Thymus (tissue), 11 donors: Measurements from ENCODE around the gene MTHFD2L. TPM values are rescaled to one million over a fixed set of nuclear protein-coding genes. Genes with fewer than 3 reads are reported as not detected.
A peak's percentile ranks its signal among the peaks of the same experiment; 100 is the strongest.

Experiments used
- DNase-seq, 9 donors: peaks; one replicate each; pipeline ENCODE4 v3.0.0-alpha.2; 2013; ENCODE audit warnings: low spot score in 9 of 9, low read depth in 6 of 9, missing footprints in 1 of 9
- H3K27ac ChIP-seq, 2 donors: one replicate each; pipeline ENCODE4 v1.5.1; 2013; ENCODE audit warnings: control low read depth in 1 of 2, low read depth in 1 of 2, low read length in 1 of 2, mild to moderate bottlenecking in 1 of 2, moderate library complexity in 1 of 2
- H3K27me3 ChIP-seq, 2 donors: one replicate each; pipeline ENCODE4 v1.5.1; 2013; ENCODE audit warnings: low read length in 1 of 2; ENCODE audit not compliant: control insufficient read depth in 2 of 2, insufficient read depth in 1 of 2
- H3K36me3 ChIP-seq, 2 donors: one replicate each; pipeline ENCODE4 v1.5.1; 2013; ENCODE audit warnings: low read length in 1 of 2, mild to moderate bottlenecking in 1 of 2, moderate library complexity in 1 of 2; ENCODE audit not compliant: control insufficient read depth in 2 of 2, insufficient read depth in 2 of 2
- H3K4me1 ChIP-seq, 2 donors: one replicate each; pipeline ENCODE4 v1.5.1; 2013; ENCODE audit warnings: low read length in 2 of 2; ENCODE audit not compliant: control insufficient read depth in 2 of 2, insufficient read depth in 2 of 2
- H3K4me3 ChIP-seq, 2 donors: one replicate each; pipeline ENCODE4 v1.5.1; 2013; ENCODE audit warnings: low read length in 2 of 2, control low read depth in 1 of 2, mild to moderate bottlenecking in 1 of 2
- H3K9me3 ChIP-seq, 2 donors: one replicate each; pipeline ENCODE4 v1.5.1; 2013; ENCODE audit warnings: low read length in 1 of 2, mild to moderate bottlenecking in 1 of 2; ENCODE audit not compliant: control insufficient read depth in 2 of 2, insufficient read depth in 1 of 2
- WGBS: extraction: QIAGEN DNeasy Blood & Tissue Kit; methylation state at CpG from one replicate; pipeline ENCODE4 v1.1.7; 2013; 5-methylcytosine and 5-hydroxymethylcytosine counted together
- polyA plus RNA-seq: library from polyadenylated mRNA; stranded (reverse); fragments of 200-250 nt; gene quantifications from one replicate; pipeline ENCODE4 v1.2.3, GENCODE V29; 2013
- total RNA-seq: library from RNA; stranded (reverse); fragments of 120-200 nt; gene quantifications from one replicate; pipeline ENCODE4 v1.2.4, GENCODE V29; 2013
- donor health status: healthy.

MTHFD2L gene
- total and polyA plus RNA-seq, 2 donors, result 16.9 to 33.8 TPM

DNA sequence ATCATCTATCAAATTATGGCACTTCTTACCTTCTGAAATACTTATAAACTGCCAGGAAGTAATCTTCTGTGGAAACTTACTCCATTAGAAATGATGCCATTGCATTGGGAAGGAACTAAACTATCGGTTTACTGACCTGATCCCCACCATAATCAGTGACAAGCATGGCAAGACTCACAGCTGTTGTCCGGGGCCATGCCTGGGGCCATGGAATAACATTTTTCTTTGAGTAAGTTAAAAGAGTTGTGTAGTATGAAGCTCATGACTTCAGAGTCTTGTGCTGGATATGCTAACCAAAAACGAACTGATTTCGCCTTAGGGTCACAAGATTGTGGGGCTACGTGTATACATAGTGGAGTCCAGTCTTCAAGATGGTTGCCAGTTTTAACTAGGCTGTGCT, 15.4 kb downstream of the MTHFD2L start:
- no peak overlapping the region for H3K27ac ChIP-seq
- no peak for DNase-seq
- 98% methylated on average over 5 of the region's 5 CpGs for WGBS

DNA sequence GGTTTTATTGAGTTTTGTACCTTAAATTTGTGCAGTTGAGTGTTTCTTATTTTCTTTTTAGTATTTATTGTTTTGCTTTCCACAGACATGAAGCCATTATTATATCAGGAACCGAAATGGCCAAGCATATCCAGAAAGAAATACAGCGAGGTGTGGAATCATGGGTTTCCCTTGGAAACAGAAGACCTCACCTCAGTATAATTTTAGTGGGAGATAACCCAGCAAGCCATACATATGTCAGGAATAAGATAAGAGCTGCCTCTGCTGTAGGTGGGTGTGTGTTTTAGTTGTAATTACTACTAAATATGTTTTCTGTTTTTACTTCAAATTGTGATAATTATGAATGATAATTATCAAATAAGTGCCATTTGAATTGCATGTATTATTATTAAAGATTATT, 16.5 kb downstream of the MTHFD2L start:
- Histone ChIP-seq H3K36me3 (peaks cover 0 to 3% of the 10 kb centered on the region in 2 donors), H3K4me1 (no peaks in the 10 kb centered on the region), H3K4me3 (no peak overlapping the region), H3K27me3 (no peaks in the 10 kb centered on the region), H3K27ac (no peak overlapping the region), H3K9me3 (no peaks in the 10 kb centered on the region)
- no peak for DNase-seq
- 96% methylated on average over 2 of the region's 2 CpGs for WGBS

More for the DNA sequence above, 15.4 kb downstream of the MTHFD2L start:
- Histone ChIP-seq H3K36me3 (peaks cover 0 to 3% of the 10 kb centered on the region in 2 donors), H3K9me3 (no peaks in the 10 kb centered on the region), H3K4me3 (no peak overlapping the region), H3K4me1 (no peaks in the 10 kb centered on the region), H3K27me3 (no peaks in the 10 kb centered on the region)

DNA sequence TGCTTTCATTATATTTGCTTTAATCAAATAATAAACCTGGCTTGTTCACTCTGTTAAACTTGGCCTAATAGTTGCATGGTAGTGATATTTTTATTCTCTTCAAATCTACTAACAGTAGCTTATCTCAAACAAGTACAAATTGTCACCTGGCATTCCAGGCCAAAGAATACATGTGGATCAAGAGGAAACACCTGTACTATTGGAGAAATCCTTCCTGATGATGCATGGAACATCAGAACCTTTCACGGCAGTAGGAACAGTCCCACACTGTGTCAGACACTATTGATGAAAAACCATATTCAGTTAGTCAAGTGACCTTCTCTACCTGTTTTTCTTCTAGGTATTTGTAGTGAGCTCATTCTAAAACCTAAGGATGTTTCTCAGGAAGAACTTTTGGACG, 17.0 kb downstream of the MTHFD2L start:
- Histone ChIP-seq H3K4me1 (no peaks in the 10 kb centered on the region), H3K9me3 (no peaks in the 10 kb centered on the region), H3K27me3 (no peaks in the 10 kb centered on the region), H3K4me3 (no peak overlapping the region), H3K36me3 (peaks cover 0 to 3% of the 10 kb centered on the region in 2 donors), H3K27ac (no peak overlapping the region)
- no peak for DNase-seq
- WGBS, result 97% methylated on average over 2 of the region's 2 CpGs

DNA sequence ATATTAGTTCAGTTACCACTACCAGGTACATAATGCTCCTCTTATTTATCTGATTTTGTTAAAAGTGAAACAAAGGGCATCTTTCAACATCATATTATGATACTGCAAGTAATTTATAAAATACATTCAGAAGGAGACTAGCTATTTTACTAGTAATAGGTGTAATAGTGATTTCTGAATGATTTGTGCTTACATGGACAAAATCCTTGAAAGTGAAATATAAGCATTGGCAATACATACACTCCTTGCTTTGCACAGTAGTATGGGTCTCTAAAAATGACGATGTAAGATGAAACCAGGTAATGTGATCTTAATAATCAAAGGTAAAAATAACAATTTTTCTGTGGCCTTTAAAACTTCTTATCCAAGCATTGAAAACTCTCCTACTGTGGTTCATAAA, 17.5 kb downstream of the MTHFD2L start:
- WGBS, result 99% methylated on average over 1 of the region's 1 CpG
- H3K36me3 ChIP-seq, result peaks cover 0 to 3% of the 10 kb centered on the region in 2 donors
- H3K27me3 ChIP-seq, result no peaks in the 10 kb centered on the region
- H3K4me1 ChIP-seq, result no peaks in the 10 kb centered on the region
- no peaks in the 10 kb centered on the region for H3K9me3 ChIP-seq
- no peak overlapping the region for H3K4me3 ChIP-seq
- no peak overlapping the region for H3K27ac ChIP-seq
- DNase-seq, result no peak

DNA sequence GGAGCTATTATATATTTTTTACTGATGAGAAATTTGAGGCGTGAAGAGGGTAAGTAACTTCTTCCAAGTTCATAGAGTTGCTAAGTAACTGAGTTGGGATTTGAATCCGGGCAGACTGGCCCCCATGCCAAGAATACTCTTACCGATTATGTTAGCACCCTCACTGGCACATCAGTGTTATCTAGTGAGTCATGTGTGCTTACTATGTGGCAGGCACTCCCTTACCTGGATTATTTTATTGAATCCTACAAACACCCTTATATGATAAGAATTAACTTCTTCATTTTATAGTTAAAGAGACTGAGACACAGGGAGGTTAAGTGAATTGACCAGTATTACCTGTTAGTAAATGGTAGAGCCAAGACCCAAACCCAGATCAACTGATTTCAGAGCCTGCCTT, 20.9 kb downstream of the MTHFD2L start:
- no peak overlapping the region for H3K4me3 ChIP-seq
- H3K36me3 ChIP-seq, result peaks cover 0 to 5% of the 10 kb centered on the region in 2 donors
- no peaks in the 10 kb centered on the region for H3K27me3 ChIP-seq
- no peak for DNase-seq
- H3K9me3 ChIP-seq, result no peaks in the 10 kb centered on the region
- no peak overlapping the region for H3K27ac ChIP-seq
- H3K4me1 ChIP-seq, result no peaks in the 10 kb centered on the region
- WGBS, result 99% methylated on average over 3 of the region's 3 CpGs

DNA sequence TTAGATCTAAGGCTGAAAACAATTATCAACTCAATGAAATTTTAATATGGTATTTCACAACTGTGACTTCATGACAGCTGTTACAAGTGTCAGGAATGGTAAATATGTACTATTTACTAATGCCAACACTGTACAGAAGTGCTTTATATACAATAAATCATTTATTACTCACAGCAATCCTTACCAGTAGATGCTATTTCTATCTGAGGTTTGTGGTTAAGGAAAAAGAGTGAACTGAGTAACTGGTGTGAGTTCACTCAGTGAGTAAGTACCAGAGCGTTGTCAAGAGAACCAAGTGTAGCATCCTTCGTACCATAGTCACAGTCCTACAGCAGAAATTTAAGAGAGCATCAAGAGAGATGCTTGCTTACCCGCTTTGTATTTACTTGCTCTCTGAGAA, 23.3 kb downstream of the MTHFD2L start:
- peaks cover 0 to 2% of the 10 kb centered on the region in 2 donors for H3K36me3 ChIP-seq
- no peak for DNase-seq
- H3K4me1 ChIP-seq, result no peaks in the 10 kb centered on the region
- 96% methylated on average over 3 of the region's 3 CpGs for WGBS
- no peak overlapping the region for H3K27ac ChIP-seq
- no peaks in the 10 kb centered on the region for H3K9me3 ChIP-seq
- H3K4me3 ChIP-seq, result no peak overlapping the region
- no peaks in the 10 kb centered on the region for H3K27me3 ChIP-seq

DNA sequence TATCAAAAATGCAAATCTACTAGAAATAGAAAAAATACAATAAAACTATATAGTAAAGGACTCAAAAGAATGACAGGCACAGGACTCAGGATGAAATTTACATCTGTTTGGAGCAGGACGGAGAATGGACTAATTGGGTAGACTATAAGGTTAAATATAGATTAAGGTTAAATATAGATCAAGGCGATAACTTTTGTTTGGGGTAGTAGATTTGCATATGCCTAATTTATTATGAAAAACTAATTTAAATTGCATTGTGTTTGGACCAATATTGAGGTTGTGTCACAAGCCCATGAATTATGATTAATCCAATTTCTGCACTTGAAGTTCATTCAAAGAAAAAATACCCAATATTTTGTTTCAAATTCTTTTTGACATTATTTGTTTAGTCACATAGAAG, 31.0 kb downstream of the MTHFD2L start:
- no peak for DNase-seq
- H3K36me3 ChIP-seq, result no peaks in the 10 kb centered on the region
- WGBS, result 68% methylated on average over 2 of the region's 2 CpGs
- H3K4me1 ChIP-seq, result no peaks in the 10 kb centered on the region
- H3K4me3 ChIP-seq, result no peak overlapping the region
- no peak overlapping the region for H3K27ac ChIP-seq
- H3K9me3 ChIP-seq, result no peaks in the 10 kb centered on the region
- H3K27me3 ChIP-seq, result no peaks in the 10 kb centered on the region

DNA sequence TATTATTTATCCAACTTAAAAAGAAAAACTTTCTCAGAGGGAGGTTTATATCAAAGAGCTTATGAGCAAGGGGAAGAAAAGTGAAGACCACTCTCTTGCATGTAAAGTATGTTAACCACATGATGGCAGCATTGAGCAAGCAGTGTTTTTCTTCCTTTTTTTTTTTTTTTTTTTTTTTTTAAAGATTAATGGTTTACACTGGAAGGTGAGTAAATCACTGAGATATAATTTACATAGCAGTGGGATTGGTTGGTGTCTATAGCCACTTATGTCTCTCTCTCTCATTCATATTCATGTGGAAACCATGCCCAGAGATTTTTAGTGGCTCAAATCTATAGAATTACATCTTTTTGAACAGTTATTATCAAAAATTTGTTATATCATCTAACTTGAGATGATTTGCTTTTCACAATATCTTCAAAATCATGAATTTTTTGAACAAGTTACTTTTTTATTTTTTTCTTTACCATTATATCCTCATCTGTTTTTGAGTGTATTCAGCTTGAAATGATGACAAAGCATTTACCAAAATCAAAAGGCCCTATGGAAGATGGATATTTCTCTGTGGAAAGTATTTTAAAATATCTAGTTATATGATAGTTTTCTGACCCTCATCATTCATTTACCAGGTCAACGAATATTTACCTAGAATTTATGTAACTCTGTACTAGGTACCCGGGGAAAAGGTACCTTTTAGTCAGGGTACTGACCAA, 31.6 kb downstream of the MTHFD2L start:
- no peak overlapping the region for H3K4me3 ChIP-seq
- 90% methylated on average over 2 of the region's 2 CpGs for WGBS

DNA sequence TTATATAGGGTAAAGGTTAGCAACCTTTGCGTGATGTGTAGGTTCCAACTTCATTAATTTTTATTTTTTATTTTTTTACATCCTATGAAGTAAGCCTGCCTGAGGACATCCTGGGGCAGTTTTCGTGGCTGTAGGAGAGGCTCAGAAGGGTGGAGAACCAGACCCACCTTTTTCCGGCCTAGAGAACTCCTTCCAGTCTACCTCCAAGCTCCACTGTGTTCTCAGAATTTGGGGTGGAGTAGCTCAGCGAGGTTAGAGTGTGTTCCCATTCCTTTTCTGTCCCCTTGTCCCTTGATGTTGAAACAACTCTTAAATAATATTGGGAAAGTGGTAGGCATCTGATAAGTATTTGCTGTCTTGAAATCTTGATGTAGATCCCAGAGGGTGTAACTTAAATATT, 32.4 kb downstream of the MTHFD2L start:
- DNase-seq, result no peak
- Histone ChIP-seq H3K36me3 (no peaks in the 10 kb centered on the region), H3K9me3 (no peaks in the 10 kb centered on the region), H3K27me3 (no peaks in the 10 kb centered on the region), H3K27ac (no peak overlapping the region), H3K4me3 (no peak overlapping the region), H3K4me1 (no peaks in the 10 kb centered on the region)
- WGBS, result 98% methylated on average over 4 of the region's 4 CpGs

More for the DNA sequence above, 31.6 kb downstream of the MTHFD2L start:
- Histone ChIP-seq H3K9me3 (no peaks in the 10 kb centered on the region), H3K27ac (no peak overlapping the region), H3K4me1 (no peaks in the 10 kb centered on the region), H3K27me3 (no peaks in the 10 kb centered on the region), H3K36me3 (no peaks in the 10 kb centered on the region)
- DNase-seq, result peak in 8 of 9 donors; percentile 21 to 69 (median 43)
